B cell (primary cell): ENCODE results near the gene DOCK6. TPM values are rescaled to one million over a fixed set of nuclear protein-coding genes. Genes with fewer than 3 reads are reported as not detected.

Source experiments
- ATAC-seq: fragments of 200-7000 bp; cut with Tn5 transposase; one replicate; pipeline ENCODE4 v1.10.0; 2021; ENCODE audit warnings: low read depth, mild to moderate bottlenecking, moderate number of reproducible peaks, moderate library complexity
- CTCF ChIA-PET: fragments of 350-600 bp; sonication (Branson Sonifier 250); formaldehyde crosslinking; loops from one replicate; lab custom pipeline; 2021; ENCODE audit warnings: antibody characterized with exemption, inconsistent platforms; lab: Charles Lee
- POLR2A ChIA-PET: fragments of 350-600 bp; sonication (Branson Sonifier 250); formaldehyde crosslinking; loops from one replicate; lab custom pipeline; 2021; ENCODE audit warnings: antibody characterized with exemption; lab: Charles Lee
- DNase-seq: peaks from one replicate; pipeline ENCODE4 v3.0.0; 2013
- H2AFZ ChIP-seq: 2 replicates; pipeline ENCODE4 v1.6.1; 2012; ENCODE audit warnings: mild to moderate bottlenecking, low read depth, low read length; ENCODE audit not compliant: insufficient read depth, poor library complexity, severe bottlenecking
- H3K27ac ChIP-seq, 2 donors: 1 replicate in 1 of 2; 2 replicates in 1 of 2; pipeline ENCODE4 v1.5.1; 2012 to 2013; ENCODE audit warnings: low read length in 2 of 2, mild to moderate bottlenecking in 2 of 2, moderate library complexity in 1 of 2
- H3K27me3 ChIP-seq, 4 experiments: fragments of 200-600 bp in 1 of 4; sonication (generic) in 1 of 4; replicated peaks in 1 of 4; 1 replicate in 2 of 4; 2 replicates in 2 of 4; pipeline versions ENCODE4 v1.6.1 to v1.7.0; 2013 to 2016; ENCODE audit warnings: low read length in 3 of 4, mild to moderate bottlenecking in 2 of 4, mixed read lengths in 1 of 4, moderate library complexity in 1 of 4; ENCODE audit not compliant: insufficient read depth in 4 of 4, control insufficient read depth in 3 of 4; ENCODE audit errors: control extremely low read depth in 1 of 4
- H3K36me3 ChIP-seq, 2 experiments: replicated peaks in 1 of 2; 1 replicate in 1 of 2; 2 replicates in 1 of 2; pipeline versions ENCODE4 v1.6.1 to v1.7.1; 2013; ENCODE audit warnings: low read length in 1 of 2; ENCODE audit not compliant: insufficient read depth in 2 of 2, control insufficient read depth in 1 of 2; ENCODE audit errors: control extremely low read depth in 1 of 2, extremely low read depth in 1 of 2
- H3K4me1 ChIP-seq, 2 donors: fragments of 200-600 bp in 1 of 2; sonication (generic) in 1 of 2; 1 replicate in 1 of 2; 2 replicates in 1 of 2; pipeline versions ENCODE4 v1.5.1 to v1.6.1; 2013 to 2017; ENCODE audit warnings: low read length in 2 of 2; ENCODE audit not compliant: control insufficient read depth in 2 of 2, insufficient read depth in 2 of 2
- H3K4me2 ChIP-seq: replicated peaks from 2 replicates; pipeline ENCODE3; 2012; ENCODE audit warnings: mild to moderate bottlenecking, low read depth, low read length; ENCODE audit not compliant: poor library complexity, severe bottlenecking
- H3K4me3 ChIP-seq, 5 experiments: fragments of 200-600 bp in 1 of 5; sonication (generic) in 1 of 5; 1 replicate in 3 of 5; 2 replicates in 2 of 5; pipeline versions ENCODE4 v1.5.1 to v1.7.0; 2011 to 2016; ENCODE audit warnings: low read length in 4 of 5, mild to moderate bottlenecking in 4 of 5, low read depth in 2 of 5, control low read depth in 1 of 5, moderate library complexity in 1 of 5; ENCODE audit not compliant: insufficient read depth in 1 of 5; ENCODE audit errors: control extremely low read depth in 1 of 5, extremely low read depth in 1 of 5
- H3K79me2 ChIP-seq: fragments of 200-600 bp; sonication (generic); one replicate; pipeline ENCODE4 v1.6.0; 2016; ENCODE audit warnings: low read length; ENCODE audit not compliant: control insufficient read depth, insufficient read depth
- H3K9ac ChIP-seq: fragments of 200-600 bp; sonication (generic); 2 replicates; pipeline ENCODE4 v1.6.1; 2017; ENCODE audit warnings: mild to moderate bottlenecking, low read length, moderate library complexity
- H3K9me3 ChIP-seq, 3 donors: one replicate each; pipeline versions ENCODE4 v1.6.1 to v1.7.1; 2013; ENCODE audit warnings: low read length in 2 of 3; ENCODE audit not compliant: control insufficient read depth in 2 of 3, insufficient read depth in 1 of 3; ENCODE audit errors: control extremely low read depth in 1 of 3
- H4K20me1 ChIP-seq: 2 replicates; pipeline ENCODE4 v1.6.0; 2012; ENCODE audit warnings: mild to moderate bottlenecking, low read length; ENCODE audit not compliant: insufficient read depth, control insufficient read depth, poor library complexity, severe bottlenecking
- H3K27ac Mint-ChIP-seq: one replicate; pipeline ENCODE4 v1.8.0; 2021; ENCODE audit warnings: mixed read lengths
- H3K27me3 Mint-ChIP-seq: one replicate; pipeline ENCODE4 v1.8.0; 2021; ENCODE audit warnings: mixed read lengths
- H3K4me1 Mint-ChIP-seq: one replicate; pipeline ENCODE4 v1.8.0; 2021; ENCODE audit warnings: mixed read lengths
- H3K4me3 Mint-ChIP-seq: one replicate; pipeline ENCODE4 v1.8.0; 2021; ENCODE audit warnings: mixed read lengths
- H3K9me3 Mint-ChIP-seq: one replicate; pipeline ENCODE4 v1.8.0; 2022; ENCODE audit warnings: mixed read lengths; ENCODE audit not compliant: insufficient read depth
- CTCF ChIP-seq: fragments of 200-600 bp; IDR thresholded peaks from one replicate; pipeline ENCODE4 v1.8.0; 2022; ENCODE audit warnings: antibody characterized with exemption, mild to moderate bottlenecking
- EZH2 ChIP-seq: IDR thresholded peaks from 2 replicates; pipeline ENCODE4 v1.6.1; 2012; ENCODE audit warnings: borderline replicate concordance, low read depth, mild to moderate bottlenecking, moderate library complexity, low read length; ENCODE audit not compliant: insufficient read depth, poor library complexity, severe bottlenecking
- WGBS: methylation state at CpG from one replicate; pipeline ENCODE4 v1.1.5; 2013; ENCODE audit warnings: missing lambda C conversion rate; ENCODE audit not compliant: insufficient coverage; 5-methylcytosine and 5-hydroxymethylcytosine counted together
- intact Hi-C: fragments of 100-400 bp; cut with micrococcal nuclease; formaldehyde crosslinking; loops from one replicate; pipeline ENCODE4 v1.10.0; 2022
- polyA plus RNA-seq: library from polyadenylated mRNA; depleted of rRNA; stranded (reverse); fragments of >200 nt; gene quantifications from 2 replicates; pipeline ENCODE4 v1.2.3, GENCODE V29; 2012
- total RNA-seq, 2 donors: library from RNA; stranded (reverse); fragments of 120-200 nt in 1 of 2; gene quantifications; 1 replicate in 1 of 2; 2 replicates in 1 of 2; pipeline versions ENCODE4 v1.2.3 to v1.2.4, GENCODE V29; 2013 to 2022

DOCK6 gene
- total and polyA plus RNA-seq, 2 donors (not counting 1 experiment from before 2014, with no cell fraction given), result 5.3 to 11.9 TPM

GRCh38 chr19:11232555-11232954 lies 29.8 kb downstream of the DOCK6 start:
- Histone ChIP-seq H3K9me3 (peaks cover 0 to 7% (median 0%) of the 10 kb centered on the region in 3 donors), H3K27ac (no peak overlapping the region), H3K9ac (no peak overlapping the region), H4K20me1 (no peaks in the 10 kb centered on the region), H3K79me2 (no peaks in the 10 kb centered on the region), H3K27me3 (no peaks in the 10 kb centered on the region), H2AFZ (no peak overlapping the region), H3K36me3 (no peaks in the 10 kb centered on the region), H3K4me1 (no peaks in the 10 kb centered on the region), H3K4me2 (no peak overlapping the region), H3K4me3 (no peak overlapping the region)
- CTCF ChIA-PET, result interaction anchor here (1.0 kb wide), 1 partner anchor 11 kb away, joined by 3 read pairs; no protein-coding TSS in a partner anchor
- POLR2A ChIA-PET, result no interaction called here
- no peak for ATAC-seq
- H3K4me1 Mint-ChIP-seq, result no peaks in the 10 kb centered on the region
- intact Hi-C loops, result no loop called here
- no peaks in the 10 kb centered on the region for H3K9me3 Mint-ChIP-seq
- no peak overlapping the region for H3K27ac Mint-ChIP-seq
- no peaks in the 10 kb centered on the region for H3K27me3 Mint-ChIP-seq
- TF ChIP-seq EZH2 (no peak), CTCF (no peak)
- H3K4me3 Mint-ChIP-seq, result no peak overlapping the region
- peak; percentile 8 for DNase-seq
- 85% methylated on average over 4 of the region's 4 CpGs for WGBS

- Histone ChIP-seq H3K27me3 (no peaks in the 10 kb centered on the region), H3K36me3 (no peaks in the 10 kb centered on the region), H3K9ac (no peak overlapping the region), H2AFZ (no peak overlapping the region), H3K9me3 (peaks cover 0 to 12% (median 0%) of the 10 kb centered on the region in 3 donors), H3K4me3 (no peak overlapping the region), H3K4me1 (no peaks in the 10 kb centered on the region), H4K20me1 (no peaks in the 10 kb centered on the region), H3K4me2 (no peak overlapping the region), H3K79me2 (no peaks in the 10 kb centered on the region), H3K27ac (no peak overlapping the region)
- intact Hi-C loops, result no loop called here
- Mint-ChIP-seq H3K27ac (no peak overlapping the region), H3K27me3 (no peaks in the 10 kb centered on the region), H3K9me3 (no peaks in the 10 kb centered on the region), H3K4me1 (no peaks in the 10 kb centered on the region), H3K4me3 (no peak overlapping the region)
- DNase-seq (no peak), ATAC-seq (no peak)
- ChIA-PET CTCF (no interaction called here), POLR2A (no interaction called here)
- TF ChIP-seq CTCF, result no peak
- TF ChIP-seq EZH2, result no peak
- 88% methylated on average over 4 of the region's 7 CpGs for WGBS
Measured at GRCh38 chr19:11230621-11231386, 31.5 kb downstream of the DOCK6 start.
